Esophagus (tissue), 2 donors: ENCODE results near the gene SRSF9. TPM values are rescaled to one million over a fixed set of nuclear protein-coding genes. Genes with fewer than 3 reads are reported as not detected.

Experiments
- H3K27ac ChIP-seq, 2 donors: one replicate each; pipeline ENCODE4 v1.5.1; 2013; ENCODE audit warnings: low read depth in 2 of 2, mild to moderate bottlenecking in 2 of 2, inconsistent platforms in 1 of 2, low read length in 1 of 2, moderate library complexity in 1 of 2
- H3K27me3 ChIP-seq, 2 donors: one replicate each; pipeline ENCODE4 v1.6.1; 2013; ENCODE audit warnings: low read length in 2 of 2, control low read depth in 1 of 2, mild to moderate bottlenecking in 1 of 2; ENCODE audit not compliant: insufficient read depth in 2 of 2, control insufficient read depth in 1 of 2
- H3K36me3 ChIP-seq, 2 donors: one replicate each; pipeline ENCODE4 v1.6.1; 2013; ENCODE audit warnings: low read length in 1 of 2; ENCODE audit not compliant: control insufficient read depth in 2 of 2, insufficient read depth in 2 of 2
- H3K4me1 ChIP-seq, 2 donors: one replicate each; pipeline ENCODE4 v1.6.1; 2013; ENCODE audit warnings: low read length in 1 of 2; ENCODE audit not compliant: control insufficient read depth in 2 of 2, insufficient read depth in 2 of 2
- H3K4me3 ChIP-seq, 2 donors: one replicate each; pipeline ENCODE4 v1.5.1; 2013; ENCODE audit warnings: low read length in 2 of 2, mild to moderate bottlenecking in 2 of 2, low read depth in 1 of 2, moderate library complexity in 1 of 2
- H3K9me3 ChIP-seq, 2 donors: one replicate each; pipeline ENCODE4 v1.6.1; 2013; ENCODE audit warnings: mild to moderate bottlenecking in 2 of 2, low read depth in 1 of 2, low read length in 1 of 2, moderate library complexity in 1 of 2; ENCODE audit not compliant: control insufficient read depth in 2 of 2, insufficient read depth in 1 of 2
- WGBS, 2 donors: extraction: QIAGEN DNeasy Blood & Tissue Kit; methylation state at CpG; one replicate each; pipeline ENCODE4 v1.1.7; 2013; 5-methylcytosine and 5-hydroxymethylcytosine counted together
- polyA plus RNA-seq, 2 donors: library from polyadenylated mRNA; stranded (reverse); fragments of 200-250 nt; gene quantifications; one replicate each; pipeline ENCODE4 v1.2.3, GENCODE V29; 2013
- donor health status: healthy with polysubstance abuse.
- donor health status: Bipolar disorder and iron deficiency.

Gene SRSF9
- polyA plus RNA-seq, 2 donors, result 119 to 133 TPM

DNA sequence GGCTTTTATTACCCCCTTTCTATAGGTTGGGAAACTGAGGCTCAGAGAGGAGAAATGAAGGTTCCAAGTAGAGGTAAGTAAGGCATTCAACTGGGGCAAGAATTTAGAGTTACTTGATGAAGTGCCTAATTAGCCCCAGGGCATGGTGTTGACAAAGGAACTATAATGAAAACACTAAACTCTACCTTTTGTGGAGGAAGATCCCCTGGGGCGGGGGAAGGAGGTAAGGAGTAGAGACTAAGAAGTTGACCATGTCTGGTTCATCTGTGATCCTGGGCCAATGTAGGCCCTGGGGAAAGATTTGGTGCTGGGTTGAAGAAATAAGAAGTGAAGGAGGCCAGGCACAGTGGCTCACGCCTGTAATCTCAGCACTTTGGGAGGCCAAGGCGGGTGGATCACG lies 47.8 kb downstream of the SRSF9 start:
- H3K27me3 ChIP-seq, result no peaks in the 10 kb centered on the region
- no peak overlapping the region for H3K4me3 ChIP-seq
- H3K4me1 ChIP-seq, result no peaks in the 10 kb centered on the region
- 72 to 76% methylated on average over 4 of the region's 4 CpGs for WGBS, 2 donors
- no peak overlapping the region for H3K27ac ChIP-seq
- H3K36me3 ChIP-seq, result no peaks in the 10 kb centered on the region
- no peaks in the 10 kb centered on the region for H3K9me3 ChIP-seq

GRCh38 chr12:120417917-120418580 lies 51.5 kb downstream of the SRSF9 start:
- WGBS, 2 donors, result 54 to 63% methylated on average over 4 of the region's 4 CpGs
- H3K27me3 ChIP-seq, result no peaks in the 10 kb centered on the region
- no peaks in the 10 kb centered on the region for H3K9me3 ChIP-seq
- no peak overlapping the region for H3K4me3 ChIP-seq
- no peak overlapping the region for H3K27ac ChIP-seq
- H3K36me3 ChIP-seq, result no peaks in the 10 kb centered on the region
- H3K4me1 ChIP-seq, result no peaks in the 10 kb centered on the region

GRCh38 chr12:120416490-120417216 lies 52.9 kb downstream of the SRSF9 start:
- no peak overlapping the region for H3K4me3 ChIP-seq
- H3K27me3 ChIP-seq, result no peaks in the 10 kb centered on the region
- no peaks in the 10 kb centered on the region for H3K36me3 ChIP-seq
- H3K4me1 ChIP-seq, result no peaks in the 10 kb centered on the region
- WGBS, 2 donors, result 78 to 79% methylated on average over 7 of the region's 7 CpGs
- no peaks in the 10 kb centered on the region for H3K9me3 ChIP-seq
- no peak overlapping the region for H3K27ac ChIP-seq

DNA sequence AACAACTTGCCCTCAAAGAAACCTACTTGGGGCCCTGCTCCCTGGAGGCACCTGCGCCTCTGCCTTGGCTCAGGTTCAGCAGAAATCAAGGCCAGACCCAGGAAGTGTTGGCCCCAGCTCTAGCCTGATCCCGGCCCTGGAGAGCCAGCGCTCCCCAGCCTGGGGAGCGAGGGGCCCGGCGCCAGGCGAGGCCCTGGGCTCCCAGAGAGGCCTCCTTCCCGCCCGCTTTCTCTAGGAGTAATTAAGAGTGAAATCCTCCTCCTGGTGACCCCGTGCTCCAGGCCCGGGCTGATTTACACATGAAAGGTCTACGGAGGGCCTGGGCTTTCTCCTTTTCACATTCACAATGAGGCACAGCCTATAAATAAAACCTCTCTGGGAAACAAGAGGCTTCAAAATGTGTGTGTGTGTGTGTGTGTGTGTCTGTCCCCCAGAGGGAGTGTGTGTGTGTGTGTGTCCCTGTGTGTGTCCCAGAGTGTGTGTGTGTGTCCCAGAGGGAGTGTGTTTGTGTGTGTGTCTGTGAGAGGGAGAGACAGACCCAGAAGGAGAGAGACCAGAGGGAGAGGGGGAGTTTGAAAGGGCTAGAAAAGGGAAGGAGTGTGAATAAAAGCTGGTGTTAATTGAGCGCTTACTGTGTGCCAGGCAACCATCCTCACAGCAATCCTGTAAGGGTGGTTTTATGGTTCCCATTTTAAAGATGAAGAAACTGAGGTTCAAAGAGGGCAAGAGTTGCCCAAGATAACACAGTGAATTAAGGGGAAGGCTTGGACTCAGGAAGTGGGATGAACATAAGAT lies 55.5 kb downstream of the SRSF9 start:
- H3K4me1 ChIP-seq, result no peaks in the 10 kb centered on the region
- no peak overlapping the region for H3K4me3 ChIP-seq
- H3K27ac ChIP-seq, result no peak overlapping the region
- 39 to 45% methylated on average over 13 of the region's 13 CpGs for WGBS, 2 donors
- H3K27me3 ChIP-seq, result no peaks in the 10 kb centered on the region
- no peaks in the 10 kb centered on the region for H3K9me3 ChIP-seq
- no peaks in the 10 kb centered on the region for H3K36me3 ChIP-seq

DNA sequence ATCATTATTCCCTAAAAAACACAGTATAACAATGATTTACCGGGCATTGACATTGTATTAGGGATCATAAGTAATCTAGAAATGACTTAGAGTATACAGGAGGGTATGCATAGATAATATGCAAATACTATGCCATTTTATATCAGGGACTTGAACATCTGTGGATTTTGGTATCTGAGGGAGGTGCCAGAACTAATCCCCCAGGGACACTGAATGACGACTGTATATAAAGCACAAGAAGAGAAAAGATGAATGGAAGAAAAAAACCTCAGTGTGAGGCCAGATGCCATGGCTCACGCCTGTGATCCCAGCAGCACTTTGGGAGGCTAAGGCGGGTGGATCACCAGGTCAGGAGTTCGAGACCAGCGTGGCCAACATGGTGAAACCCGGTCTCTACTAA lies 57.1 kb downstream of the SRSF9 start:
- no peaks in the 10 kb centered on the region for H3K4me1 ChIP-seq
- no peaks in the 10 kb centered on the region for H3K27me3 ChIP-seq
- WGBS, 2 donors, result 79 to 84% methylated on average over 7 of the region's 7 CpGs
- H3K36me3 ChIP-seq, result no peaks in the 10 kb centered on the region
- no peaks in the 10 kb centered on the region for H3K9me3 ChIP-seq
- H3K27ac ChIP-seq, result no peak overlapping the region
- H3K4me3 ChIP-seq, result no peak overlapping the region

Other genes starting within 250 kb of the SRSF9 start
- gene PXN, start 204.0 kb downstream of the SRSF9 start, polyA plus RNA-seq, result 10 to 100 TPM; 17.3 to 32.1 TPM
- not detected for gene RNU4-2, start 177.8 kb downstream of the SRSF9 start, polyA plus RNA-seq
- not detected for gene RNU4-1, start 176.5 kb downstream of the SRSF9 start, polyA plus RNA-seq
- under 1 TPM; 0.47 to 0.55 TPM for gene SIRT4, start 167.4 kb downstream of the SRSF9 start, polyA plus RNA-seq
- gene PLA2G1B, start 142.0 kb downstream of the SRSF9 start, polyA plus RNA-seq, result under 1 TPM; 0.25 to 0.57 TPM
- gene MSI1, start 100.6 kb downstream of the SRSF9 start, polyA plus RNA-seq, result under 1 TPM; 0.15 to 0.16 TPM
- gene COX6A1, start 31.6 kb downstream of the SRSF9 start, polyA plus RNA-seq, result 1,000 to 10,000 TPM; 1,054 to 1,119 TPM
- gene TRIAP1, start 23.4 kb downstream of the SRSF9 start, polyA plus RNA-seq, result 10 to 100 TPM; 19.2 to 28.0 TPM
- gene GATC, start 23.3 kb downstream of the SRSF9 start, polyA plus RNA-seq, result 1 to 10 TPM; 6.3 to 6.8 TPM
- 1,000 to 10,000 TPM; 1,023 to 1,071 TPM for gene DYNLL1, start 26.4 kb upstream of the SRSF9 start, polyA plus RNA-seq
- 10 to 100 TPM; 18.6 to 19.5 TPM for gene COQ5, start 59.4 kb upstream of the SRSF9 start, polyA plus RNA-seq
- gene RNF10, start 64.6 kb upstream of the SRSF9 start, polyA plus RNA-seq, result 100 to 1,000 TPM; 110 to 288 TPM
- gene POP5, start 111.7 kb upstream of the SRSF9 start, polyA plus RNA-seq, result 10 to 100 TPM; 35.8 to 38.8 TPM
- gene CABP1, start 170.9 kb upstream of the SRSF9 start, polyA plus RNA-seq, result 1 to 10 TPM in 1 of 2 donors, under 1 TPM in 1; 0.48 to 1.1 TPM
- 10 to 100 TPM; 14.0 to 15.7 TPM for gene MLEC, start 217.4 kb upstream of the SRSF9 start, polyA plus RNA-seq
- gene UNC119B, start 240.7 kb upstream of the SRSF9 start, polyA plus RNA-seq, result 1 to 10 TPM; 4.9 to 9.1 TPM